Glomerular endothelial cell (primary cell): Measurements from ENCODE around the gene TMEM98. TPM values are rescaled to one million over a fixed set of nuclear protein-coding genes. Genes with fewer than 3 reads are reported as not detected.
"Not testable (repeated sequence)": the region's sequence is repeated elsewhere in the genome, so short reads cannot be mapped to it uniquely, and the experiment has no call there.

Source experiments
- DNase-seq: peaks from one replicate; pipeline ENCODE4 v3.0.0-alpha.2; 2011; ENCODE audit warnings: low read depth, low spot score; ENCODE audit errors: extremely low read depth
- total RNA-seq: library from RNA; depleted of rRNA; stranded (reverse); fragments of >200 nt; gene quantifications from 2 replicates; pipeline ENCODE4 v1.2.3, GENCODE V29; 2015

TMEM98 gene
- total RNA-seq, 1 donor from 2014 or later = 123 TPM

- no peak for DNase-seq
Measured at GRCh38 chr17:32913593-32913992, 14.4 kb upstream of the TMEM98 start.

- no peak for DNase-seq
Measured at GRCh38 chr17:32914181-32914580, 13.8 kb upstream of the TMEM98 start.

- no peak for DNase-seq
Measured at GRCh38 chr17:32915245-32915644, 12.7 kb upstream of the TMEM98 start.

- no peak for DNase-seq
Measured at GRCh38 chr17:32916134-32916533, 11.8 kb upstream of the TMEM98 start.

GRCh38 chr17:32917081-32917480, 10.9 kb upstream of the TMEM98 start:
- DNase-seq = no peak

GRCh38 chr17:32917842-32918241, 10.1 kb upstream of the TMEM98 start:
- no peak for DNase-seq

- not testable (repeated sequence) for DNase-seq
Measured at GRCh38 chr17:32919876-32920275, 8.1 kb upstream of the TMEM98 start.

- no peak for DNase-seq
Measured at GRCh38 chr17:32920293-32920692, 7.7 kb upstream of the TMEM98 start.

GRCh38 chr17:32921017-32921416, 6.9 kb upstream of the TMEM98 start:
- no peak for DNase-seq

GRCh38 chr17:32923905-32924304, 4.0 kb upstream of the TMEM98 start:
- DNase-seq = not testable (repeated sequence)

- no peak for DNase-seq
Measured at GRCh38 chr17:32926183-32926582, 1.8 kb upstream of the TMEM98 start.

GRCh38 chr17:32926789-32927188, 1.2 kb upstream of the TMEM98 start:
- not testable (repeated sequence) for DNase-seq

GRCh38 chr17:32927201-32927723, 691 bp upstream of the TMEM98 start:
- DNase-seq = no peak

GRCh38 chr17:32928586-32929535, 908 bp downstream of the TMEM98 start:
- DNase-seq = no peak

- no peak for DNase-seq
Measured at GRCh38 chr17:32929588-32929987, 1.6 kb downstream of the TMEM98 start.

GRCh38 chr17:32930512-32930911, 2.6 kb downstream of the TMEM98 start:
- DNase-seq = no peak

GRCh38 chr17:32931686-32932085, 3.7 kb downstream of the TMEM98 start:
- no peak for DNase-seq

GRCh38 chr17:32933881-32934280, 5.9 kb downstream of the TMEM98 start:
- no peak for DNase-seq

GRCh38 chr17:32935726-32936125, 7.8 kb downstream of the TMEM98 start:
- DNase-seq = no peak

GRCh38 chr17:32936186-32936893, 8.4 kb downstream of the TMEM98 start:
- no peak for DNase-seq

GRCh38 chr17:32936894-32937500, 9.0 kb downstream of the TMEM98 start:
- DNase-seq = peak; percentile 69
